SK-N-MC (cell line): Measurements from ENCODE around the gene PLIN1.

ENCODE experiments used
- DNase-seq: peaks from one replicate; pipeline ENCODE4 v3.0.0-alpha.2; 2011; ENCODE audit warnings: low read depth, low spot score
- H3K27ac ChIP-seq: fragments of 200-600 bp; sonication (generic); 2 replicates; pipeline ENCODE4 v1.5.1; 2016; ENCODE audit warnings: mixed run types
- H3K36me3 ChIP-seq: fragments of 200-600 bp; sonication (generic); 2 replicates; pipeline ENCODE4 v1.6.1; 2017; ENCODE audit warnings: antibody characterized with exemption, low read length, mixed read lengths; ENCODE audit not compliant: insufficient read depth
- H3K4me3 ChIP-seq: fragments of 200-600 bp; sonication (generic); 2 replicates; pipeline ENCODE4 v1.5.1; 2016
- H3K9ac ChIP-seq: fragments of 200-600 bp; sonication (generic); 2 replicates; pipeline ENCODE4 v1.8.0; 2017; ENCODE audit warnings: mixed run types, mixed read lengths; ENCODE audit not compliant: insufficient read length
- H3K9me3 ChIP-seq: fragments of 200-600 bp; sonication (generic); 2 replicates; pipeline ENCODE4 v1.6.1; 2017; ENCODE audit warnings: low read depth, mild to moderate bottlenecking, antibody characterized with exemption, low read length, moderate library complexity, mixed read lengths
- EZH2 ChIP-seq: fragments of 200-600 bp; sonication (generic); IDR thresholded peaks from one replicate; pipeline ENCODE4 v1.6.1; 2017; ENCODE audit warnings: antibody characterized with exemption
- FOXP2 ChIP-seq: optimal IDR thresholded peaks from 2 replicates; pipeline ENCODE3; 2011; ENCODE audit warnings: mild to moderate bottlenecking, moderate library complexity; ENCODE audit not compliant: insufficient read depth; ENCODE audit errors: extremely low read length, control extremely low read depth
- POLR2AphosphoS5 ChIP-seq: IDR thresholded peaks from 2 replicates; pipeline ENCODE4 v1.6.1; 2012; ENCODE audit warnings: mild to moderate bottlenecking, low read depth, low read length, borderline replicate concordance

Gene PLIN1

GRCh38 chr15:89667706-89667960, 11.5 kb downstream of the PLIN1 start:
- Histone ChIP-seq H3K27ac (no peak overlapping the region), H3K4me3 (no peak overlapping the region), H3K36me3 (no peaks in the 10 kb centered on the region), H3K9ac (no peak overlapping the region), H3K9me3 (no peaks in the 10 kb centered on the region)
- TF ChIP-seq POLR2AphosphoS5 (no peak), FOXP2 (no peak), EZH2 (no peak)
- no peak for DNase-seq

- no peaks in the 10 kb centered on the region for H3K36me3 ChIP-seq
- no peak for TF ChIP-seq POLR2AphosphoS5
- TF ChIP-seq EZH2 = no peak
- no peak for TF ChIP-seq FOXP2
- H3K9ac ChIP-seq = no peak overlapping the region
- no peak for DNase-seq
- no peaks in the 10 kb centered on the region for H3K9me3 ChIP-seq
- no peak overlapping the region for H3K27ac ChIP-seq
- H3K4me3 ChIP-seq = no peak overlapping the region
Observed at GRCh38 chr15:89666858-89667705, 12.1 kb downstream of the PLIN1 start.

- no peak overlapping the region for H3K9ac ChIP-seq
- no peak for DNase-seq
- TF ChIP-seq FOXP2 (no peak), POLR2AphosphoS5 (no peak), EZH2 (no peak)
- H3K4me3 ChIP-seq = no peak overlapping the region
- no peaks in the 10 kb centered on the region for H3K9me3 ChIP-seq
- H3K27ac ChIP-seq = no peak overlapping the region
- no peaks in the 10 kb centered on the region for H3K36me3 ChIP-seq
Observed at GRCh38 chr15:89666184-89666857, 12.8 kb downstream of the PLIN1 start.

- no peaks in the 10 kb centered on the region for H3K36me3 ChIP-seq
- H3K27ac ChIP-seq = no peak overlapping the region
- no peaks in the 10 kb centered on the region for H3K9me3 ChIP-seq
- no peak for DNase-seq
- H3K9ac ChIP-seq = no peak overlapping the region
- TF ChIP-seq FOXP2 (no peak), POLR2AphosphoS5 (no peak), EZH2 (no peak)
- no peak overlapping the region for H3K4me3 ChIP-seq
Observed at GRCh38 chr15:89665449-89666181, 13.6 kb downstream of the PLIN1 start.

- TF ChIP-seq FOXP2 (no peak), POLR2AphosphoS5 (no peak), EZH2 (no peak)
- no peak for DNase-seq
- H3K9me3 ChIP-seq = no peaks in the 10 kb centered on the region
- H3K36me3 ChIP-seq = no peaks in the 10 kb centered on the region
- H3K27ac ChIP-seq = peak overlapping the region; percentile 73
- H3K9ac ChIP-seq = peak overlapping the region; percentile 57
- no peak overlapping the region for H3K4me3 ChIP-seq
Observed at GRCh38 chr15:89664441-89665350, 14.5 kb downstream of the PLIN1 start.

- TF ChIP-seq EZH2 (no peak), FOXP2 (no peak), POLR2AphosphoS5 (peak; percentile 62)
- Histone ChIP-seq H3K9me3 (no peaks in the 10 kb centered on the region), H3K36me3 (no peaks in the 10 kb centered on the region), H3K9ac (peak overlapping the region; percentile 67), H3K4me3 (peak overlapping the region; percentile 64), H3K27ac (peak overlapping the region; percentile 94)
- DNase-seq = peak; percentile 37
Observed at GRCh38 chr15:89662893-89663626, 16.1 kb downstream of the PLIN1 start.

- H3K4me3 ChIP-seq = no peak overlapping the region
- DNase-seq = no peak
- TF ChIP-seq FOXP2 (no peak), POLR2AphosphoS5 (no peak), EZH2 (no peak)
- H3K27ac ChIP-seq = no peak overlapping the region
- H3K36me3 ChIP-seq = no peaks in the 10 kb centered on the region
- H3K9ac ChIP-seq = no peak overlapping the region
- no peaks in the 10 kb centered on the region for H3K9me3 ChIP-seq
Observed at GRCh38 chr15:89660556-89660955, 18.6 kb downstream of the PLIN1 start.
